ENCODE measurements around the gene PRDM2.
"Not testable (repeated sequence)": the region's sequence is repeated elsewhere in the genome, so short reads cannot be mapped to it uniquely, and the experiment has no call there.

DNA sequence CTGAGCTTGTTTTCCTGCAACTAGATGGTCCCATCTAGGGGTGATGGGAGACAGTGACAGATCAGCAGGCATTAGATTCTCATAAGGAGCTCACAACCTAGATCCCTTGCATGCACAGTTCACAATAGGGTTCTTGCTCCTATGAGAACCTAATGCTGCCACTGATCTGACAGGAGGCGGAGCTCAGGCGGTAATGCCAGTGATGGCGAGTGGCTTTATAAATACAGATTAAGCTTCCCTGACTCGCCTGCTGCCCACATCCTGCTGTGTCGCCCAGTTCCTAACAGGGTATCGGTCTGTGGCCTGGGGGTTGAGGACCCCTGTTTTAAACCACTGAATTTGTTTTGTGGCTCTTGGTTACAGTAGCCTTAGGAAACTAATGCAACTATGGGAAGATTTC lies 6.9 kb upstream of the PRDM2 start:
- TF ChIP-seq, protein P1, sequence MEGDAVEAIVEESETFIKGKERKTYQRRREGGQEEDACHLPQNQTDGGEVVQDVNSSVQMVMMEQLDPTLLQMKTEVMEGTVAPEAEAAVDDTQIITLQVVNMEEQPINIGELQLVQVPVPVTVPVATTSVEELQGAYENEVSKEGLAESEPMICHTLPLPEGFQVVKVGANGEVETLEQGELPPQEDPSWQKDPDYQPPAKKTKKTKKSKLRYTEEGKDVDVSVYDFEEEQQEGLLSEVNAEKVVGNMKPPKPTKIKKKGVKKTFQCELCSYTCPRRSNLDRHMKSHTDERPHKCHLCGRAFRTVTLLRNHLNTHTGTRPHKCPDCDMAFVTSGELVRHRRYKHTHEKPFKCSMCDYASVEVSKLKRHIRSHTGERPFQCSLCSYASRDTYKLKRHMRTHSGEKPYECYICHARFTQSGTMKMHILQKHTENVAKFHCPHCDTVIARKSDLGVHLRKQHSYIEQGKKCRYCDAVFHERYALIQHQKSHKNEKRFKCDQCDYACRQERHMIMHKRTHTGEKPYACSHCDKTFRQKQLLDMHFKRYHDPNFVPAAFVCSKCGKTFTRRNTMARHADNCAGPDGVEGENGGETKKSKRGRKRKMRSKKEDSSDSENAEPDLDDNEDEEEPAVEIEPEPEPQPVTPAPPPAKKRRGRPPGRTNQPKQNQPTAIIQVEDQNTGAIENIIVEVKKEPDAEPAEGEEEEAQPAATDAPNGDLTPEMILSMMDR (CRISPR knock-in tag; IDR thresholded peaks at IDR 0.05) = not testable (repeated sequence)
- TF ChIP-seq MED1 (CRISPR knock-in tag; IDR thresholded peaks at IDR 0.05); ZNF292 (CRISPR knock-in tag; IDR thresholded peaks at IDR 0.05; ENCODE audit: borderline replicate concordance, low read depth); YY1 (IDR thresholded peaks at IDR 0.05; ENCODE audit: insufficient read depth, insufficient replicate concordance, low read depth, low read length); JUN (CRISPR knock-in tag; IDR thresholded peaks at IDR 0.05): not testable (repeated sequence)
- TF ChIP-seq, protein P2, sequence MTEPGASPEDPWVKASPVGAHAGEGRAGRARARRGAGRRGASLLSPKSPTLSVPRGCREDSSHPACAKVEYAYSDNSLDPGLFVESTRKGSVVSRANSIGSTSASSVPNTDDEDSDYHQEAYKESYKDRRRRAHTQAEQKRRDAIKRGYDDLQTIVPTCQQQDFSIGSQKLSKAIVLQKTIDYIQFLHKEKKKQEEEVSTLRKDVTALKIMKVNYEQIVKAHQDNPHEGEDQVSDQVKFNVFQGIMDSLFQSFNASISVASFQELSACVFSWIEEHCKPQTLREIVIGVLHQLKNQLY (CRISPR knock-in tag; IDR thresholded peaks at IDR 0.05) = not testable (repeated sequence)
- TF ChIP-seq, protein P3, sequence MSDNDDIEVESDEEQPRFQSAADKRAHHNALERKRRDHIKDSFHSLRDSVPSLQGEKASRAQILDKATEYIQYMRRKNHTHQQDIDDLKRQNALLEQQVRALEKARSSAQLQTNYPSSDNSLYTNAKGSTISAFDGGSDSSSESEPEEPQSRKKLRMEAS (IDR thresholded peaks at IDR 0.05) = not testable (repeated sequence)

Measured in HepG2 (cell line).